ENCODE measurements around the gene USP51.
"Not testable (repeated sequence)": the region's sequence is repeated elsewhere in the genome, so short reads cannot be mapped to it uniquely, and the experiment has no call there.

The USP51 gene

GRCh38 chrX:55464050-55464449 lies 25.6 kb downstream of the USP51 start:
- H3K9me3 ChIP-seq (ENCODE audit: control insufficient read depth, insufficient read depth, low read depth, low read length); H3K27ac ChIP-seq (ENCODE audit: low read depth, low read length); H3K4me3 ChIP-seq (ENCODE audit: low read depth, low read length); H3K9ac ChIP-seq (ENCODE audit: low read length); H3K27me3 ChIP-seq (ENCODE audit: control insufficient read depth, insufficient read depth, low read length); H3K4me1 ChIP-seq (ENCODE audit: control insufficient read depth, insufficient read depth, low read length); H3K36me3 ChIP-seq (ENCODE audit: control insufficient read depth, insufficient read depth, low read length): not testable (repeated sequence)

- not testable (repeated sequence) for H3K9me3 ChIP-seq (ENCODE audit: control insufficient read depth, insufficient read depth, low read depth, low read length); H3K4me3 ChIP-seq (ENCODE audit: low read depth, low read length); H3K27ac ChIP-seq (ENCODE audit: low read depth, low read length); H3K9ac ChIP-seq (ENCODE audit: low read length); H3K36me3 ChIP-seq (ENCODE audit: control insufficient read depth, insufficient read depth, low read length); H3K4me1 ChIP-seq (ENCODE audit: control insufficient read depth, insufficient read depth, low read length); H3K27me3 ChIP-seq (ENCODE audit: control insufficient read depth, insufficient read depth, low read length)
These were observed 29.7 kb downstream of the USP51 start for GRCh38 chrX:55459926-55460325.

- not testable (repeated sequence) for H3K4me3 ChIP-seq (ENCODE audit: low read depth, low read length); H3K27ac ChIP-seq (ENCODE audit: low read depth, low read length); H3K27me3 ChIP-seq (ENCODE audit: control insufficient read depth, insufficient read depth, low read length); H3K9me3 ChIP-seq (ENCODE audit: control insufficient read depth, insufficient read depth, low read depth, low read length); H3K9ac ChIP-seq (ENCODE audit: low read length); H3K4me1 ChIP-seq (ENCODE audit: control insufficient read depth, insufficient read depth, low read length); H3K36me3 ChIP-seq (ENCODE audit: control insufficient read depth, insufficient read depth, low read length)
These were observed 30.2 kb downstream of the USP51 start for GRCh38 chrX:55459426-55459825.

- not testable (repeated sequence) for H3K27me3 ChIP-seq (ENCODE audit: control insufficient read depth, insufficient read depth, low read length); H3K9me3 ChIP-seq (ENCODE audit: control insufficient read depth, insufficient read depth, low read depth, low read length); H3K36me3 ChIP-seq (ENCODE audit: control insufficient read depth, insufficient read depth, low read length); H3K4me1 ChIP-seq (ENCODE audit: control insufficient read depth, insufficient read depth, low read length); H3K27ac ChIP-seq (ENCODE audit: low read depth, low read length); H3K4me3 ChIP-seq (ENCODE audit: low read depth, low read length); H3K9ac ChIP-seq (ENCODE audit: low read length)
These were observed 33.9 kb downstream of the USP51 start for GRCh38 chrX:55455708-55456107.

GRCh38 chrX:55452833-55453124 lies 36.9 kb downstream of the USP51 start:
- Histone ChIP-seq H3K4me3 (ENCODE audit: low read depth, low read length) (peak overlapping the region; percentile 85), H3K9ac (ENCODE audit: low read length) (peak overlapping the region; percentile 68), H3K9me3 (ENCODE audit: control insufficient read depth, insufficient read depth, low read depth, low read length) (peaks cover 7% of the 10 kb centered on the region; the same call in 1 of the 2 replicates), H3K27me3 (ENCODE audit: control insufficient read depth, insufficient read depth, low read length) (0 out of 2 replicates have a peak, but pooled peaks cover 5% of the 10 kb centered on the region), H3K4me1 (ENCODE audit: control insufficient read depth, insufficient read depth, low read length) (peaks cover 4% of the 10 kb centered on the region; the same call in 1 of the 2 replicates), H3K27ac (ENCODE audit: low read depth, low read length) (no peak overlapping the region), H3K36me3 (ENCODE audit: control insufficient read depth, insufficient read depth, low read length) (no peaks in the 10 kb centered on the region)

- H3K9ac ChIP-seq (ENCODE audit: low read length): peak within 1 kb of the TSS; percentile 68
These were observed 37.4 kb downstream of the USP51 start, which contains the start of gene MAGEH1 for GRCh38 chrX:55451990-55452832. TSS of gene MAGEH1 (plus strand) at chrX:55452127. CDS start at chrX:55452375, 248 bp downstream.

GRCh38 chrX:55451626-55451989 lies 38.0 kb downstream of the USP51 start:
- no peak overlapping the region for H3K27ac ChIP-seq (ENCODE audit: low read depth, low read length)
- H3K27me3 ChIP-seq (ENCODE audit: control insufficient read depth, insufficient read depth, low read length): 0 out of 2 replicates have a peak, but pooled peaks cover 5% of the 10 kb centered on the region
- no peaks in the 10 kb centered on the region for H3K36me3 ChIP-seq (ENCODE audit: control insufficient read depth, insufficient read depth, low read length)
- H3K9ac ChIP-seq (ENCODE audit: low read length): no peak overlapping the region
- peak overlapping the region; percentile 85 for H3K4me3 ChIP-seq (ENCODE audit: low read depth, low read length)
- H3K4me1 ChIP-seq (ENCODE audit: control insufficient read depth, insufficient read depth, low read length): peaks cover 4% of the 10 kb centered on the region; the same call in 1 of the 2 replicates
- H3K9me3 ChIP-seq (ENCODE audit: control insufficient read depth, insufficient read depth, low read depth, low read length): peaks cover 7% of the 10 kb centered on the region; the same call in 1 of the 2 replicates

More at GRCh38 chrX:55451990-55452832, 37.4 kb downstream of the USP51 start, which contains the start of gene MAGEH1:
- no peak within 1 kb of the TSS for H3K27ac ChIP-seq (ENCODE audit: low read depth, low read length)
- H3K4me1 ChIP-seq (ENCODE audit: control insufficient read depth, insufficient read depth, low read length): peaks cover 4% of the 10 kb centered on the region; the same call in 1 of the 2 replicates
- no peaks in the 10 kb centered on the region for H3K36me3 ChIP-seq (ENCODE audit: control insufficient read depth, insufficient read depth, low read length)
- H3K4me3 ChIP-seq (ENCODE audit: low read depth, low read length): peak within 1 kb of the TSS; percentile 85
- H3K9me3 ChIP-seq (ENCODE audit: control insufficient read depth, insufficient read depth, low read depth, low read length): peaks cover 7% of the 10 kb centered on the region; the same call in 1 of the 2 replicates
- 0 out of 2 replicates have a peak, but pooled peaks cover 5% of the 10 kb centered on the region for H3K27me3 ChIP-seq (ENCODE audit: control insufficient read depth, insufficient read depth, low read length)

GRCh38 chrX:55451141-55451540 lies 38.5 kb downstream of the USP51 start:
- Histone ChIP-seq H3K27me3 (ENCODE audit: control insufficient read depth, insufficient read depth, low read length) (0 out of 2 replicates have a peak, but pooled peaks cover 5% of the 10 kb centered on the region), H3K4me3 (ENCODE audit: low read depth, low read length) (peak overlapping the region; percentile 85), H3K9ac (ENCODE audit: low read length) (no peak overlapping the region), H3K36me3 (ENCODE audit: control insufficient read depth, insufficient read depth, low read length) (no peaks in the 10 kb centered on the region), H3K27ac (ENCODE audit: low read depth, low read length) (no peak overlapping the region), H3K9me3 (ENCODE audit: control insufficient read depth, insufficient read depth, low read depth, low read length) (peaks cover 7% of the 10 kb centered on the region; the same call in 1 of the 2 replicates), H3K4me1 (ENCODE audit: control insufficient read depth, insufficient read depth, low read length) (peaks cover 4% of the 10 kb centered on the region; the same call in 1 of the 2 replicates)

- Histone ChIP-seq H3K4me3 (ENCODE audit: low read depth, low read length) (no peak overlapping the region), H3K27me3 (ENCODE audit: control insufficient read depth, insufficient read depth, low read length) (0 out of 2 replicates have a peak, but pooled peaks cover 5% of the 10 kb centered on the region), H3K27ac (ENCODE audit: low read depth, low read length) (no peak overlapping the region)
These were observed 39.4 kb downstream of the USP51 start for GRCh38 chrX:55450259-55450658.

GRCh38 chrX:55443468-55443867 lies 46.2 kb downstream of the USP51 start:
- not testable (repeated sequence) for H3K36me3 ChIP-seq (ENCODE audit: control insufficient read depth, insufficient read depth, low read length); H3K4me3 ChIP-seq (ENCODE audit: low read depth, low read length); H3K27me3 ChIP-seq (ENCODE audit: control insufficient read depth, insufficient read depth, low read length); H3K27ac ChIP-seq (ENCODE audit: low read depth, low read length); H3K4me1 ChIP-seq (ENCODE audit: control insufficient read depth, insufficient read depth, low read length); H3K9ac ChIP-seq (ENCODE audit: low read length)
- peaks cover 29% of the 10 kb centered on the region; the same call in 1 of the 2 replicates for H3K9me3 ChIP-seq (ENCODE audit: control insufficient read depth, insufficient read depth, low read depth, low read length)

More at GRCh38 chrX:55450259-55450658, 39.4 kb downstream of the USP51 start:
- H3K9me3 ChIP-seq (ENCODE audit: control insufficient read depth, insufficient read depth, low read depth, low read length): peaks cover 7% of the 10 kb centered on the region; the same call in 1 of the 2 replicates
- H3K9ac ChIP-seq (ENCODE audit: low read length): no peak overlapping the region
- H3K4me1 ChIP-seq (ENCODE audit: control insufficient read depth, insufficient read depth, low read length): peaks cover 4% of the 10 kb centered on the region; the same call in 1 of the 2 replicates
- no peaks in the 10 kb centered on the region for H3K36me3 ChIP-seq (ENCODE audit: control insufficient read depth, insufficient read depth, low read length)
